Stimulated activated CD4-positive, alpha-beta T cell treated with anti-CD3 and anti-CD28 coated beads, Interleukin-12 subunit alpha, Interleukin-12 subunit beta, amount 100 ng/mL, for 4 hours (primary cell): ENCODE measurements around the gene IMMP2L.

Source experiments
- DNase-seq: peaks from one replicate; pipeline ENCODE4 v3.0.0-alpha.2; 2020

Gene IMMP2L

DNA sequence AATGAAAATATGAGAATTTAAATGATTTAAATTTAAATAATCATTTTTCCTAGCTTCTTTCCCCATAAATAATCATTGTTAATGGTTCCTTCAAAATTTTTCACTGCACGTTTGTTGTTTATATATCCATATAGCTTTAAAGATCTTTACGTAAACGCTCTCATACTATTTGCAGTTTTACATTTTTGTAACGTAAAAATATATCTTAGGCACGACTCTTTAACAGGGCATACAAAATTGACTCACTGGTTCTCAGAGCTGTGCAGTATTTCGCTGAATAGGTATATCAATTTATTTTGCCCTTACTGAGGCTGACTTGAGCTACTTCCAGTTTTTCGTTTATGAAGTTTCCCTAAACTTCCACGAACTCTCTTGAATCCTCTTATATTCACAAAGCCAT is 365.6 kb downstream of the IMMP2L start:
- DNase-seq = no peak

DNA sequence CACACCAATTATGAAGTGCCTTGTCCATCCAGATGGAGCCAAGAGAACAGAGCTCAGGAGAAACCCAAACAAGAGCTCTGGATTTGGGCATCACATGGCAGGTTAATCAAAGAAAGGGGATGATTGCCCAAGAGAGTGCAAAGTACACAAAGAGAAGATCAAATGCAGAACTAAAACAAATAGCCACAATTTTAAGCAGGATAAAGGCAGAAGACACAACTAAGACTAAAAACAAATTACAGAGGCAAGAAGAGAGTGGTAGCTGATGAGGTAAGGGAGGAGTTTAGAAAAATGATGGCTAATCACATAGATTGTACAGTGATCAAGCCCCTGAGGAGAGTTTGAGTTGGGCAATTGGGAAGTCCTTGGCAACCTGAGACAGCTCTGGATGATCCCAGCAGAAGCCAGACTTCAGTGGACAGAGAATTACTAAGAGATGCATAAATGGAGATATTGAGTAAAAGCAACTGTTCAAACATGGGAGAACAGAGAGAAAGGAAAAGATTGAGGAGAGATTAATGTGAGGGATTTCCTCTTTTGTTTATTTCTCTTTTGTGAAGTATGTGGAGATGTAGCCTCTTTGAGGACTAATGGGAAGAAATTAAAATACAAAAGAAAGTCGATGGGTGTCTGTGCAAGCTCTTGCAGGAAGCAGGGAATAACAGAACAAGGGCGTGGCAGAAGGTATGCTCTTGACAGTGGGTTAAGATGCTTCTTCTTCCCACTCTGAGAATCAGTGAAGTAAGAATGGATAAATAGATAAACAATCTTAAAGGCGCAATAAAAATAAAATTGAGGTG is 369.5 kb downstream of the IMMP2L start:
- DNase-seq = no peak

DNA sequence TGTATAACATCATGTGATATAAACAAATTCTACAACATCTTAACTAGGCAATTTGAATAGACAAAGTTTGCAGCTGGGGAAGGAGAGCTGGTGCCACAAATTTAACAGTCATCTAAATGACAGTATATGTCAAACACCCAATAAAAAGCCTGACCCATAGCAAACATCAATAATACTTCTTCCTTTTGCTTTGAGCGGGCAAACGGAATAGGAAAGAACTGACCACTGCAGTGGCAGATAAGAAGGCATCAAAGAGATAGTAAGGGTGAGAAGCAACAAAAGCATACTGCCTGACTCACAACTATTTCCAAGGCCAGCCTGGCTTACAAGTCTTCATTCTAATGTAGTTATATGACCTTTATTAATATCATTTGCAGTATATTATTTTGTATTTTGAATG is 371.5 kb downstream of the IMMP2L start:
- DNase-seq = no peak

DNA sequence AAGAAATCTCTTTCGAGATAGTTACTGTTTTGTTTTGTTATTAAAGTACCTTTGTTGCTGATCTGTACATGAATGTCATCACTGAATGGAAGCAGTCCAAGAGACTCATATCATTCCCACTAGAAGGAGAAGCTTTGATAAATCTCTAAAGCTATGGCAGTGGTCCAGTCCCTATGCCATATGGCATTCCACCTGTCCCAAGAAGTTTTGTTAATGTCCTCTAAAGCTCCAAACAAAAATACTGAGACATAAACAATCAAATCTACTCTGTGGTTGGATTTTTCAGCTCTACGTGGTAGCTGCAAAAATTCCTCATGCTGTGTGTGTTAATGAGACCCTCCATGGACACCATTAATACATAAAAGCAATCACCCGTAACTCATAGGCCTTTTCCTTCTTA is 377.3 kb downstream of the IMMP2L start:
- no peak for DNase-seq

- DNase-seq = no peak
Observed at GRCh38 chr7:111183321-111183720, 379.0 kb downstream of the IMMP2L start.

DNA sequence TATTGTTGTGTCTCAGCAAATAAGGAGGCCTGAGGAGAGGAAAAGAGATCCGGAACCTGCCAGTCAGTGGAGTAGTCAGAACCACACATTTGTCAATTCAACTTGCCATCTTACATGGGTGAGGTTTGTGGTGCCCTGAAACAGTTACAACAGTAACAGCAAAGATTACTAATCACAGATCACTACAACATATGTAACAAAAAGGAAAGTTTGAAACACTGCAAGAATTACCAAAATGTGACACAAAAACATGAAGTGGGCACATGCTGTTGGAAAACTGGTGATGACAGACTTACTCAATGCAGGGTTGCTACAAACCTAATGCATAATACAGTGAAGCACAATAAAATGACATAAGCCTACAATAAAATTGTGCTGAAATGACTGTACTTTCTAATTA is 382.0 kb downstream of the IMMP2L start:
- no peak for DNase-seq

DNA sequence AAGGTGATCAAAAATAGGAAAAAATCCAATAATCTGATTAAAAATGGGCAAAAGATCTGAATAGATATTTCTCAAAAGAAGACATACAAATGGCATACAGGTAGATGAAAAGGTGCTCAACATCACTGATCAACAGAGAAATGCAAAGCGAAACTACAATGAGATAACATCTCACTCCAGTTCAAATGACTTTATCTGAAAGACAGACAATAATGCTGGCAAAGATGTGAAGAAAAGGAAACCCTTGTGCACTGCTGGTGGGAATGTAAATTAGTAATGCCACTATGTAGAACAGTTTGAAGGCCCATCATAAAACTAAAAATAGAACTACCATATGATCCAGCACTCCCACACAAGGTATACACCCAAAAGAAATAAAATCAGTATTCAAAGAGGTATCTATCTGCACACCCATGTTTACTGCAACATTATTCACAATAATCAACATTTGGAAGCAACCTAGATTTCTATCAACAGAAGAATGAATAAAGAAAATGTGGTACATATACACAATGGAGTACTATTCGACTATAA is 386.3 kb downstream of the IMMP2L start:
- no peak for DNase-seq

GRCh38 chr7:111174510-111174909 is 387.8 kb downstream of the IMMP2L start:
- DNase-seq = no peak

DNA sequence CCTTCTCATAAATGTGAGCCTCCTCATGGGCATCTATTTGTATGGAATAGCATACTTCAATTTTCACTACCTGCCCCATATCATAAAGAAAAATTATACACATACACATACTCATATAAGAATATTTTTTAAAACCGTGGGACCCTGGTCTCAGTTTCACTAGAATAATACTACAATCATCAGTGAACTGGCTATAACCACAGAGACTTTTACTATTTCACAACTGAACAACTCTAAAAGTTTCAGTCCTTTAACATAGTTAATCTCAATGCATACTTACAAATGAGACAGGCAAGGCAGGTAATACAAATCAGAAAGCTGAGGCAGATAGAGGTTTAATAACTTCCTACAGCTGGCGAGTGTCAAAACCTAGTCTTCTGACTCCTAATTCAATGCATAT is 388.3 kb downstream of the IMMP2L start:
- no peak for DNase-seq

- DNase-seq = no peak
Observed at GRCh38 chr7:111173528-111173927, 388.8 kb downstream of the IMMP2L start.

DNA sequence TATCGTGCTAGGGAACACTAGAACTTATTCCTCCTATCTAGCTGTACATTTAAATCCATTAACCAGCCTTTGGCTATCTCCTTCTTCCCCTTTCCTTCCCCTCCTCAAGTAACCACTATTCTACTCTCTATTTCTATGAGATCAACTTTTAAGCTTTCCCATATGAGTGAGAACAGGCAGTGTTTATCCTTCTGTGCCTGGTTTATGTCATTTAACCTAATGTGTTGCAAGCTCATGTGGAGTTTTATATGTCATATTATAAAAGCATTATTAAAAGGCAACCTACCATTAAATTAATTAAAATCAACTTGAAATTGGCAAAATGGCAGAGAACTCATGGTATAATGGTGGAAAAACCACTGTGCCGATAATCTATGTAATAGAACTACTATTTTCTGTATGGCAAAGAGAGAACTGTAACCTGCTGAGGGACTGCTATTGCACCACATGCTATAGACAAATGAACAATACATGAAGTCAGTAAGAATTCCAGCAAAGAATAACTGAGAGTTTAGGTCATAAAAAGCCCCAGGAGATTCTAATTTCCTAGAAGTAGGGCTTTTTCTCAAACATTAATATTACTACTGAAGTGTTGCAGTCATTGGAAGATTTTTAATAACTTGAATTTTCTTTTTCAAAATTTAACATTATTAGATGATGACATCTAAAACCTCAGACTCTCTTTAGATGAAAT is 389.6 kb downstream of the IMMP2L start:
- DNase-seq = no peak

- no peak for DNase-seq
Observed at GRCh38 chr7:111168182-111168581, 394.1 kb downstream of the IMMP2L start.

- no peak for DNase-seq
Observed at GRCh38 chr7:111164442-111164841, 397.9 kb downstream of the IMMP2L start.

DNA sequence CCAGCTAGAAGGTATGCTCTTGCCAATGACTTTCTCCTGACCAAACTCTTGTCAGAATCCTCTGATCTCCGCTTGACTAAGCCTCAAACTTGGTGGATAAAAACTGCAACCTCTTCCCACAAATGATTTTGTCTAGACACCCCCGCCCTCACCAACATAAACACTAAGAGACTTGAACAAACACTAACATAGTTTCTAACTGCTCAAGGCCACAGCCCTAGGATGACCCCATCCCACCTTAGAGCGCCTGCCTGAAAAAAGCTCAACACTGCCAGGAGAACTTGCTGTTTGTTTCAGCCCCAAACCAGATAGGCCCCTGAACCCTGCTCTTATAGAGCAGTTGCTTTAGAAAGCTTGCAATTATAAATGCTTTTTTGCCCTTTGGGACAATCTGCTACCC is 399.6 kb downstream of the IMMP2L start:
- DNase-seq = no peak

- DNase-seq = no peak
Observed at GRCh38 chr7:111160297-111160696, 402.0 kb downstream of the IMMP2L start.

- DNase-seq = no peak
Observed at GRCh38 chr7:111159426-111159825, 402.9 kb downstream of the IMMP2L start.

DNA sequence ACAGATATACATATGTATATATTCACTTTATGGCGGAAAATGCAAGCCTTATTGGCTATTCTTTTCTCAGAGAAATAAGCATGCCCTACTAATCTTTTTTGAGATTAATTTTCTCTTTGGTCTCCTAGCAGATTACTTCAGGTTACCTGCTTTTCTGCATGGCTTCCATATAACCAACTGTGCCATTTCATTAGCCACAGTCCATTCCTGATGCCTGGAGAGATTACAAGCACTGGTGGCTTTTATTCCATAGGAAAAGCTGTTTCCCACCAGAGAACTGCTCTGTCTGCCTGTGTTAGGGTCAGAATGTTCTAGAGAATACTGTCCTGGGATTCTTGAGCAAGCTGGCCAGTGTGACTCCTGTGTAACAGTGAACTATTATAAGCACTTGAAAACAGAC is 411.6 kb downstream of the IMMP2L start:
- DNase-seq = no peak

DNA sequence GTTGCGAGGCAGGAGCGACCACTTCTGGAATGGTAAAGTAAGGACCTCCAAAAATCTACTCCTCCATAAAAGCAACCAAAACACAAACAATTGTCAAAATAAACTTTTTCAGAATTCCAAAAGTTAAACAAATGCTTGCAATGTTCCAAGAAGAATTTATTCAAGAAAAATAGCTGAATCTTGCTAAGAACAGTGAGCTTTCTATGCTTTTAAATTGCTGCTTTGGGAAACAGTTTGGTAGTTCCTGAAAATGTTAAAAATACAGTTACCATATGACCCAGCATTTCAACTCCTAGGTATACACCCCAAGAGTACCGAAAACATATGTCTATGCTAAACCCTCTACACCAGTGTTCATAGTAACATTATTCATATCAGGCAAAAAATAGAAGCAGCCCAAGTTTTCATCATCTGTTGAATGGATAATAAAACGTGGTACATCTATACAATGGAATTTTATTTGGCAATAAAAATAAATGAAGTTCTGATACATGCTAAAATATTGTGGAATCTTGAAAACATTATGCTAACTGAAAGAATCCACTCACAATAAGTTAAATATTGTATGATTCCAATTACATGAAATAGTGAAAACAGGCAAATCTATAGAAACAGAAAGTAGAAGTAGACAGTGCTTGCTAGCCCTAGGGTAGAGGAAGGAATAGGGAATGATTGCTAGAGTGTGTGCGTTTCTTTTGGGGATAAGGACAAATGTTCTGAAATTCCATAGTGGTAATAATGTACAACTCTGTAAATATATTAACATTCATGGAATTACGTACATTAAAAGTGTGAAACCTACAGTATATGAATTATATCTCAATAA is 414.4 kb downstream of the IMMP2L start:
- DNase-seq = no peak

GRCh38 chr7:111146136-111146535 is 416.2 kb downstream of the IMMP2L start:
- no peak for DNase-seq

DNA sequence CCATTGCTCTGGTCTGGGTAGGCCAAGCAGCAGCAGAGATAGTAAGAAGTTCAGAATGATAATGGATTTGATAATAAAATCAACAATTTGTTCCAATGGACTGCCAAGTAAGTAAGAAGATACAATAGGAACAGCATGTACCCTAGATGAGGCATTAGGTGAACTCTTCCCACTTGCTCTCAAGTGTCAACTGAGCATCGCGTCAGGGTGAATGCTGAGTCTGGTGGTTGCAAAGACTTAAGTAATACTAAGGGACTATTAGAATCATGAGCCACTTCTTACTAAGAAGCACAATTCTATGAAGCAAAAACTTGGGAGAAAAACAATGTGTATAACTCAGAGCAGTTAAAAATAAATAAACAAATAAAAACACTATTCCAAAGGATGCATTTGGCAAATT is 416.8 kb downstream of the IMMP2L start:
- DNase-seq = no peak

- no peak for DNase-seq
Observed at GRCh38 chr7:111140091-111140865, 422.0 kb downstream of the IMMP2L start.

- no peak for DNase-seq
Observed at GRCh38 chr7:111138586-111138985, 423.7 kb downstream of the IMMP2L start.

- peak; percentile 37 for DNase-seq
Observed at GRCh38 chr7:111138193-111138569, 424.1 kb downstream of the IMMP2L start.
